GM23338 (cell line): ENCODE measurements around the gene GPT2. TPM values are rescaled to one million over a fixed set of nuclear protein-coding genes. Genes with fewer than 3 reads are reported as not detected.

Experiments used
- ATAC-seq: fragments of 200-7000 bp; cut with Tn5 transposase; 3 replicates; pipeline ENCODE4 v1.9.1; 2020
- DNase-seq: peaks from one replicate; pipeline ENCODE4 v3.0.0-alpha.2; 2015; ENCODE audit warnings: low spot score
- H2AFZ ChIP-seq: fragments of 200-600 bp; sonication (generic); 2 replicates; pipeline ENCODE4 v1.8.0; 2016; ENCODE audit warnings: antibody characterized with exemption, mild to moderate bottlenecking, moderate library complexity
- H3F3A ChIP-seq: fragments of 200-600 bp; sonication (generic); replicated peaks from 2 replicates; pipeline ENCODE4 v1.8.0; 2017; ENCODE audit warnings: antibody characterized with exemption, mixed run types, low read depth
- H3K27ac ChIP-seq: fragments of 200-600 bp; sonication (generic); 2 replicates; pipeline ENCODE4 v1.6.1; 2016; ENCODE audit warnings: low read depth
- H3K27me3 ChIP-seq: fragments of 200-600 bp; sonication (generic); 2 replicates; pipeline ENCODE4 v1.8.0; 2016; ENCODE audit warnings: mild to moderate bottlenecking, mixed run types, moderate library complexity; ENCODE audit not compliant: insufficient read depth
- H3K36me3 ChIP-seq: fragments of 200-600 bp; sonication (generic); 2 replicates; pipeline ENCODE4 v1.8.0; 2016; ENCODE audit warnings: mild to moderate bottlenecking; ENCODE audit not compliant: insufficient read depth
- H3K4me1 ChIP-seq: fragments of 200-600 bp; sonication (generic); 2 replicates; pipeline ENCODE4 v1.8.0; 2016; ENCODE audit warnings: mild to moderate bottlenecking, moderate library complexity; ENCODE audit not compliant: insufficient read depth
- H3K4me2 ChIP-seq: fragments of 200-600 bp; sonication (generic); 2 replicates; pipeline ENCODE4 v1.7.1; 2017; ENCODE audit warnings: mixed run types
- H3K4me3 ChIP-seq: fragments of 200-600 bp; sonication (generic); 2 replicates; pipeline ENCODE4 v1.6.1; 2016; ENCODE audit warnings: mixed run types
- H3K79me2 ChIP-seq: fragments of 200-600 bp; sonication (generic); replicated peaks from 2 replicates; pipeline ENCODE4 v1.8.0; 2017; ENCODE audit warnings: mild to moderate bottlenecking; ENCODE audit not compliant: insufficient read depth
- H3K9me2 ChIP-seq: fragments of 200-600 bp; sonication (generic); 2 replicates; pipeline ENCODE4 v1.8.0; 2017; ENCODE audit not compliant: insufficient read depth
- H4K20me1 ChIP-seq: fragments of 200-600 bp; sonication (generic); replicated peaks from 2 replicates; pipeline ENCODE4 v1.8.0; 2017; ENCODE audit warnings: mild to moderate bottlenecking; ENCODE audit not compliant: insufficient read depth
- H3K27ac Mint-ChIP-seq: 2 replicates; pipeline ENCODE4 v1.8.0; 2020; ENCODE audit warnings: inconsistent platforms, mild to moderate bottlenecking, moderate library complexity, mixed read lengths
- H3K27me3 Mint-ChIP-seq: 3 replicates; pipeline ENCODE4 v1.8.0; 2022; ENCODE audit warnings: low read depth, mild to moderate bottlenecking, moderate library complexity, mixed read lengths, inconsistent platforms; ENCODE audit not compliant: insufficient read depth, poor library complexity
- H3K36me3 Mint-ChIP-seq: 3 replicates; pipeline ENCODE4 v1.8.0; 2021; ENCODE audit warnings: low read depth, mild to moderate bottlenecking, inconsistent platforms, moderate library complexity, mixed read lengths
- H3K4me1 Mint-ChIP-seq: 3 replicates; pipeline ENCODE4 v1.8.0; 2020; ENCODE audit warnings: mild to moderate bottlenecking, inconsistent platforms, mixed read lengths
- H3K4me3 Mint-ChIP-seq: 3 replicates; pipeline ENCODE4 v1.8.0; 2021; ENCODE audit warnings: moderate library complexity, mild to moderate bottlenecking, inconsistent platforms, mixed read lengths
- H3K9me3 Mint-ChIP-seq: 3 replicates; pipeline ENCODE4 v1.8.0; 2020; ENCODE audit warnings: moderate library complexity, mild to moderate bottlenecking, inconsistent platforms, mixed read lengths
- CREB1 ChIP-seq: fragments of 250-450 bp; sonication (Bioruptor Pico); IDR thresholded peaks from 2 replicates; pipeline ENCODE4 v1.5.0; 2020; ENCODE audit warnings: low read depth, mild to moderate bottlenecking, moderate library complexity
- CTCF ChIP-seq, 2 experiments: fragments of 200-600 bp in 1 of 2; sonication (generic) in 1 of 2; conservative IDR thresholded peaks; 2 replicates each; pipeline versions ENCODE4 v1.5.1 to v1.6.1; 2016 to 2017; ENCODE audit warnings: antibody characterized with exemption in 2 of 2, low read depth in 2 of 2, mild to moderate bottlenecking in 2 of 2, moderate library complexity in 1 of 2
- ETS1 ChIP-seq: IDR thresholded peaks from 2 replicates; pipeline ENCODE4 v1.6.1; 2016; ENCODE audit warnings: antibody characterized with exemption
- EZH2 ChIP-seq: fragments of 200-600 bp; sonication (generic); IDR thresholded peaks from one replicate; pipeline ENCODE4 v1.8.0; 2017; ENCODE audit warnings: antibody characterized with exemption, mild to moderate bottlenecking, low read depth; ENCODE audit not compliant: unreplicated experiment
- EZH2phosphoT487 ChIP-seq: fragments of 200-600 bp; sonication (generic); IDR thresholded peaks from one replicate; pipeline ENCODE4 v1.8.1; 2018; ENCODE audit warnings: antibody characterized with exemption; ENCODE audit not compliant: unreplicated experiment
- JUNB ChIP-seq: IDR thresholded peaks from one replicate; pipeline ENCODE4 v1.6.1; 2016; ENCODE audit warnings: antibody characterized with exemption; ENCODE audit not compliant: unreplicated experiment
- NANOG ChIP-seq: IDR thresholded peaks from 2 replicates; pipeline ENCODE4 v1.6.1; 2016; ENCODE audit warnings: antibody characterized with exemption, borderline replicate concordance
- POLR2AphosphoS5 ChIP-seq: IDR thresholded peaks from 2 replicates; pipeline ENCODE4 v1.6.1; 2016; ENCODE audit warnings: antibody characterized with exemption, low read depth
- REST ChIP-seq: IDR thresholded peaks from one replicate; pipeline ENCODE4 v1.6.1; 2018; ENCODE audit warnings: antibody characterized with exemption; ENCODE audit not compliant: unreplicated experiment
- STAT1 ChIP-seq: IDR thresholded peaks from one replicate; pipeline ENCODE4 v1.6.1; 2016; ENCODE audit warnings: antibody characterized with exemption; ENCODE audit not compliant: unreplicated experiment
- ZNF114 ChIP-seq: fragments of 250-450 bp; sonication (Bioruptor Pico); IDR thresholded peaks from 2 replicates; pipeline ENCODE4 v1.5.0; 2020; ENCODE audit warnings: mild to moderate bottlenecking, moderate library complexity
- ZNF331 ChIP-seq: fragments of 250-450 bp; sonication (Bioruptor Pico); IDR thresholded peaks from 2 replicates; pipeline ENCODE4 v1.5.0; 2020; ENCODE audit warnings: low read depth, mild to moderate bottlenecking, moderate library complexity
- ZNF462 ChIP-seq: fragments of 250-450 bp; sonication (Bioruptor Pico); IDR thresholded peaks from 2 replicates; pipeline ENCODE4 v1.5.0; 2020; ENCODE audit warnings: mild to moderate bottlenecking, moderate library complexity
- polyA plus RNA-seq: library from polyadenylated mRNA; unstranded; fragments of >200 nt; fragmentation: Nextera tagmentation; extraction: Ambion mirVana; gene quantifications from 2 replicates; pipeline ENCODE4 v1.2.1, GENCODE V29; 2016
- total RNA-seq: library from RNA; depleted of rRNA; stranded (reverse); fragments of >200 nt; shearing (Covaris generic); gene quantifications from 2 replicates; pipeline ENCODE4 v1.2.3, GENCODE V29; 2014

GPT2 gene
- total and polyA plus RNA-seq, 2 experiments from 2014 or later, result 48.5 to 81.0 TPM

- Mint-ChIP-seq H3K9me3 (peaks cover 11% of the 10 kb centered on the region), H3K4me3 (no peak overlapping the region), H3K27me3 (peaks cover 12% of the 10 kb centered on the region), H3K4me1 (peaks cover 6% of the 10 kb centered on the region; the same call in 1 of the 3 replicates), H3K36me3 (peaks cover 94% of the 10 kb centered on the region), H3K27ac (no peak overlapping the region)
- H3K36me3 ChIP-seq, result peaks cover 9% of the 10 kb centered on the region
- no peaks in the 10 kb centered on the region for H3K9me2 ChIP-seq
- no peaks in the 10 kb centered on the region for H3K4me1 ChIP-seq
- peaks cover 3% of the 10 kb centered on the region; the same call in 1 of the 2 replicates for H3K79me2 ChIP-seq
- H3F3A ChIP-seq, result 0 out of 2 replicates have a peak, but pooled peaks cover 4% of the 10 kb centered on the region
- TF ChIP-seq CREB1 (CRISPR knock-in tag) (no peak), EZH2 (no peak), STAT1 (no peak), ZNF114 (CRISPR knock-in tag) (no peak), POLR2AphosphoS5 (no peak), ETS1 (no peak), NANOG (no peak), ZNF462 (CRISPR knock-in tag) (no peak), REST (no peak), ZNF331 (CRISPR knock-in tag) (no peak), EZH2phosphoT487 (no peak), JUNB (no peak), CTCF (conservative IDR thresholded peaks at IDR 0.05; ENCODE audit: low read depth in 2 of 2) (no peak)
- DNase-seq (no peak), ATAC-seq (no peak)
- no peak overlapping the region for H3K4me3 ChIP-seq
- no peak overlapping the region for H2AFZ ChIP-seq
- H3K27me3 ChIP-seq, result no peaks in the 10 kb centered on the region
- H4K20me1 ChIP-seq, result peaks cover 15% of the 10 kb centered on the region
- H3K27ac ChIP-seq, result no peak overlapping the region
- no peak overlapping the region for H3K4me2 ChIP-seq
Observed at GRCh38 chr16:46904471-46904870, 20.3 kb downstream of the GPT2 start.
